Stromal cell of bone marrow (primary cell): Measurements from ENCODE around the gene CASP4.
A peak's percentile ranks its signal among the peaks of the same experiment; 100 is the strongest.
"Not testable (repeated sequence)": the region's sequence is repeated elsewhere in the genome, so short reads cannot be mapped to it uniquely, and the experiment has no call there.

Source experiments
- DNase-seq: peaks from one replicate; pipeline ENCODE4 v3.0.0-alpha.2; 2012; ENCODE audit warnings: low read depth

The CASP4 gene

DNA sequence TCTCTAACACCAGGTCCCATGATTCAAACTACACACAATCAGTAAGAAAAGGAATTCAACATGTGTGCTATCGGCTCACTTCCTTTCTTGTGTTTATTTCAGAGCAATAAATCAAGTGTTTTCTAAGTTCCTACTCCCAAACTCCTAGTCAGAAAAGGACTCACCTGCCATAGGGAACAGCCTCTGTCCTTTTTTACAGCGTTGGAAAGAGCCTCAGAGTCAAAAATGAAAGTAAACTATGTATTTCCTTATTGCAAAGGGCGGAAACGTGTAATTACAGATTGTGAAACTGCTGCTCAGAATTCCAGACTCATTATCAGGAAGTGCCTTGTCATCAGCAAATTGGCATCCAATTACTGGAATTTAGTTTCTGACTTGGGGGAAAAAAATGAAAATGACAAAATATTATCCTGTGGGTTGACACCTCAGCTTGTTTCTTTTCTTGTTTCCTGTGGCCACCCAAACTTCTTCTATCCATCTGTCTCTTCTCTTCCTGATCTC is at the start of gene CASP4:
Gene CASP4, minus strand, starts transcription at position 220 of the 501 bp plus-strand sequence. Its CDS starts 49 bp downstream, at position 171.
- peak; percentile 63 for DNase-seq

DNA sequence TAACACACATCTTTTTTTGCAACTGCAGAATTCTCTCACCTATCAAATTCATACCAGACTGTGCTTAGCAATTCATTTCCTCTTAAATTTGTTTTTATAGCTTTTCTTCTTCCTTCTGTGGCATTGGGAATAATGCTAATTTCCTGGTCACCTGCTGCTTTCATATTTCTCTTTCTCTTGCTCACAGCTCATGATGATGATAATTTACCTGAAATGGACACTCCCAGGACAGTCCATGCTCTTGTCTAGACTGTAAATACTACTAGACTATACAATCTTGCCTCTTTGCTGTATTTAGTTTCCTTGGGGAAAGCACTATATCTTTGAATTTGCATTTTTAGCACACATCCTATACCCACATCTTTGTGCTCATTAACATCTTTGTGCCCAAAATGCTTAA is 39.1 kb upstream of the CASP4 start:
- no peak for DNase-seq

DNA sequence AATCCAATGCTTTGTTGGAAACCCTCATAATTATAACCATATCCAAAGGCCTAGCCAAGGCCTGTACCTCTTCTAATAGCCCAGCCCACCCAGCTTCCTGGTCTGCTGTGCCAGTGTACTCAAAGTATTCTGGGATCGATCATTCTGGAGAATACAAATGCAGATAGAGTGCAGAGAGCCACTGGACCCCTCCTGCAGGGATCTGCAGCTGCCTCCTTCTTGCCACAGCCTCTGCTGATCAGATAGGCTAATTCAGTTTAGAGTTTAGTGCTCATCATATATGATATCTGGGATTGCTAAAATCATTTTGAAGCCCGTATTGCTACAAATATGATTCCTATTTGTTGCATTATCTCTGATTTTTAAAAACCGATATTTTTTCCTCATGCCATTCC is 37.1 kb upstream of the CASP4 start:
- DNase-seq: no peak

DNA sequence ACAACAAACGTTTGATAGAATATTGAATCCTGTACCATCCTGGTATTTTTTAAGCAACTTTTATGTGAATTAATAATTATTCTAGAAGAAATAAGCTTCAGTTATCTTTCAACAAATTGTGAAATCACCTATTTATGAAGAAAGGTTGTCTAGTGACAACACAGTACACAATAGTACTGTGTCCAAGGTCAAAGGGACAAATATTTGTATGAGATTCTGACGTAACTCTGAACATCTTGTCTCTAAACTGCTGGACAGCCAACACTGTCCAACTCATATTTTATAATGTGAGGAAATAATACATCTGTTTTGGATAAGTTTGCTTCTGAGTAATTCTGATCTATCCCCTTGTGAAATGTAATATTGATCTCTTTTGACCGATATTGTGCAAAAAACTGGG is 35.6 kb upstream of the CASP4 start:
- DNase-seq: no peak

DNA sequence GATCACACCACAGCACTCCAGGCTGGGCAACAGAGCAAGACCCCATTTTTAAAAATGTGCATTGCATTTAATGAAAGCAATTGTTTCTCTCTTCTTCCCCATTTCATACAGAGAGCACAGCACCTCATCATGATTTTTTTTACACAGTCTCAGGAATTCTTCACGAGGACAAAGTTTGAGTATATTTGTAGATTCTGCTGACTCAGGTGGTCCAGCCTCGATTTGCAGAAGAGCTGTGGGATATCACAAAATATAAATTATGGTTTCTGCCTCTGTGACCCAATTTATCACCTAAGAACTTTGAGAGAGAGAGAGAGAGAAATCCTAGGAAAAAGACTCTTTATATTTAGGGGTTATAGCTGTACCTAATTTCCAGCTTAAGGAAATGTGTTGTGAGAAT is 34.8 kb upstream of the CASP4 start:
- DNase-seq: no peak

DNA sequence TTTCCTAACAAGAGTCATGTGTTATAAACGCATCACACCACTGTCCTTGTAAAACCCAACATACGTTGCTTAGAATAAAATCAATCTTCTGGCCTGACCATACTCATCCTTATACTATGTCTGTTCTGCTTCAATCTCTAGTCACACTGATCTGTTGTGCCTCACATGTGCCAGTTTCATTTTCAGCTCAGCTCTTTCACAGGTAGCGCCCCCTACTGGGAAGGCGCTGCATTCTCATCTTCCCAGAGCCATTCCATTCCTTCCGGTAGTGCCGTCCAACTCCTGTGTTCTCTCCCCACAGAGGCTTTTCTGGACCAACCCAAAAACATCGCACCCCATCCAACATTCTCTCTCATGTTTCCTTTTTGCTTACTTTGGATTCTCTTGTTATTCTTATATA is 32.4 kb upstream of the CASP4 start:
- DNase-seq: no peak

DNA sequence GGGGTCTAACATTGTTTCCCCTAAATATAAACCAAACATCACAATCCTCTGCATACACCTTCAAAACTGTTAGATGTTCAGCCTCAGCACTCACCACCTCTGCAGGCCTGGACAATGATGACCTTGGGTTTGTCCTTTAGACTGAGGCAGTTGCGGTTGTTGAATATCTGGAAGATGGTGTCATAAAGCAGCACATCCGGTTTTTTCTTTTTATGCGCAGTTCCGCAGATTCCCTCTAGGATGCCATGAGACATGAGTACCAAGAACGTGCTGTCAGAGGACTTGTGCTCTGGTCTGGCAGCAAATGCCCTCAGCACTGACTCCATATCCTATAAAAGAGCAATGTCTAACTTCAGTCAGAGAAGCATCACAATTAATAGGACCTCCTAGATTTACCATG is 31.8 kb upstream of the CASP4 start:
- DNase-seq: no peak

DNA sequence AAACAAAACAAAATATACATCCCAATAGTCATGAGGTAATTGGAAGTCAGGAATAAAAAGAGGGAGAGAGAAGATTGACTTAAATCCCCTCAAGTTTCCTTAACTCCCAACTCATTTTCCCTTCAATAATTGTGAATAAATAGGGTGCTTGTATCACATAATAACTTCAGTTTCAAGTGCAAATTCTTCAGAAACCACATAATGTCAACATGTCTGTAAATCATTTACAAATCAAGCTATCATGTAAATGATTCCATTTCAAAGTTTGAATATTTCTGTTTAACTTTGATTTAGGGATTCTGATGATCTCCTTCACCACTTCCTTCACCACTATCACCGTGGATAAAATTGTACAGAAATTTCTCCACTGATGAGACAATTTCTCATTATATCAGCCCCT is 31.3 kb upstream of the CASP4 start:
- no peak for DNase-seq

DNA sequence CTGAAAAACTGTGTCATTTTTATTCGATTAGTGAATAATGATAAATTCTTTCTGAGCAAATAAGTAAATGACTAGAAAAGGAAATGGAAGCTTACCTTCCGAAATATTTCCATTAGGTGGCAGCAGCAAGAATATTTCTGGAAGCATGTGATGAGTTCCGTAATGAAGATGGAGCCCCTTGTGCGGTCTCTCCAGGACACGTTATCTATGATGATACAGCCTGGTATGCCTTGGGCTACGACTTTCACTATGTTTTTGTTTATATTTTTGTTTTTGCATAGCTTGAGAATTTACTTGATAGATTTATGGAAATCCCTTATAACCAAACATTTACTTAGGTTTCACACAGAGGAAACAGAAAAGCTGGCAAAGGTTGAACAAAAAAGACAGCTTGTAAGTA is 28.9 kb upstream of the CASP4 start:
- DNase-seq: peak; percentile 2

DNA sequence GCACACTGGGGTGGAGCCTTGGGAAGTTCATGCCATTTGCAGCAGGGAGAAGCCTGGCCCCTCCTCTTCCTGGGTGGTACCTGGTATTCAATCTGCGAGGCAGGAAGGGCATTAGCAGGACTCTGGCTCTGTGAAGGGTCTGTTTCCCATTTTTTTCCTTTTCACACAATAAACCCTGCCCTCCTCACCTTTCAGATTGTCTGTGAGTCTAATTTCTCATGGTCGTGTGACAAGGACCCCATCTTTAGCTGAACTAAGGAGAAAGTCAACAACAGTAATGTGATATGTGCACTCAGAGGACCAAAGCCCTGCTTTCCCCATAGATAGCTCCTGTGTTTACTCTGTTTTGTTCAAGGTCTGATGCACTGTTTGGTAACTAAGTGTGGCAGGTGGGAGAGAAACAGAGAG is 26.6 kb upstream of the CASP4 start:
- no peak for DNase-seq

DNA sequence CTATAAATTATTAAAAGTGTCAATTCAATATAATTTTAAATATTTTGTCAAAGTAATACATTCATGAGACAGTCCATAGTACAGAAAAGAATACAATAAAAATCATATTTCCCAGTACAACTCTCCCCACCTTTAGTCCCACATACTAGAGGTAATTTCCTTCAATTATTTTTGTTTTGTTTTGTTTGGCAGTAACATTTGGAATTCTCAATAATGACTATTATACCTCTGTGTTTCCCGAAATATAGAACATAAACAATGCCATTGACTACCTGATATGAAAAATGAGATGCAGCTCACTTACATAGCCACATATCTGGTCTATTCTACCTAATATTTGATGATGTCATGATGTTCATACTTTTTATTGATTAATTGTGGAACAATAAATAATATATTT is 24.4 kb upstream of the CASP4 start:
- no peak for DNase-seq

DNA sequence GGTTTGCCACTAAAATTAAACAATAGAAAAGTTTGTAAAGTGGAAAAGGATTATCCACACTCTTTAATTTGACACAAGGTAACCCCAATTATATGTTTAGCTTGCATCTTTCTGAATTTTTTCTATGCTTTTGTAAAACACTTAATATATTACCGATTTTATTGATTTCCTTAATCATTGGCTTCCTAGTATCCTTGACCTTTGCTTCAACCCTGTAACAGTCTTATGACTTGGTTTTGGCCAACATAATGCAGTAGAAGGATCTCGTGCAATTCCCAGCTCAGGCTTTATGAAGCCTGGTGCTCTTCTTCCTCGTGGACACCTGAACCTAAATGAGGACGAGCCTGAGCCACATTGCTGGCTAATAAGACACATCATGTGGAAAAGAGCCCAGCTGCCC is 23.6 kb upstream of the CASP4 start:
- DNase-seq: no peak

DNA sequence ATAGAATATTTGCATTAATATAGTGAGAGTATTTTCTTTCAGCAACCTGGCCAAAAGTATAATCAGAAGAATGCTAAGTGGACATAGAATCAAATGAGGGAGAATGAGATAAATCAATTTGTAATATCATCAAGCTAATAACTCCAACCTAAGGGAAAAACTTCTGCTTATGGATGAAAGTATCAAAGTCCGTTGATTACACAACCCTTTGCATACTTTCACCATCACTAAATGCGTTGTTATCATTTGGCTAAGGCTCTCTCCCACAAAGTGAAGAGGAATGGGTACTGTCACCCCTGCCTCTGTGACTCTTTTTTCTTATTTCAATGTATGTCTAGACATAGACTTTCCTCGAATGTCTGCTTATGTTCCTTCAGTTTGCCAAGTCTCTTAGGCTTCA is 16.4 kb upstream of the CASP4 start:
- DNase-seq: no peak

DNA sequence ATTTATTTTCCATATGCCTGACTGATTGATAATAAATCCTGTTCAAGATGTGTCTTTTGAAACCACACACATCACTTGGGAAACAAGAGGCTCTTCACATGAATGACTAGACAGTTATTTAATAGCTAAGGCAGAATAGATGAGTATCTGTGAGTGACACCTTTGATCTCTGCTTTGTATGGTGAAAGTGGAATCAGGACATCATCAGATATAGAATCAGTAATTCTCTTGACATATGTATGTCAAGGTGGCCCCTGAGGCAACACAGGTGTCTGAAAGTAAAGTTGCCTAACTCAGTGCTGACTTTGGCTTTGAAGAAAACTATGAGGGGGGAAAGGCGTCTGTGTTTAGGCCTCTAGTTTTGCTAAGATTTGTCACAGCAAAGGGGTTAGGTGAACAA is 11.5 kb upstream of the CASP4 start:
- DNase-seq: no peak

DNA sequence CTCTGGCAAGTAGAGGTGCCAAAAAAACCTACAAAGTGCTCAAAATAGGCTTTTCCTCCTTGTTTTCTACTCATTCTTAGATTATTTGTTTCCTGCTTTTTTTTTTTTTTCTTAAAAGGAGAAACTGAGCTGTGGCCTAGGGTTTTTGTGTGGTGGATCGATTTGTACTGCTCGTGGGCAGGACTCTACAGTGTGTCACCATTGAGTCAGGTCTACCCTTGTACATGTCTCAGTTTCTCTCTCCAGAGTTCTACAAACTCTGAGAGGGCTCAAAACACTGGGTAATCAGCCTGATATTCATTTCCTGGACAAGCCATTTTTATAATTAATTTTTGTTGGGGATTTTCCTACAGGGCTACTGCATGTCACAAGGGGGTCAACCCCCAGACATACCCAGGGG is 5.2 kb upstream of the CASP4 start:
- no peak for DNase-seq

DNA sequence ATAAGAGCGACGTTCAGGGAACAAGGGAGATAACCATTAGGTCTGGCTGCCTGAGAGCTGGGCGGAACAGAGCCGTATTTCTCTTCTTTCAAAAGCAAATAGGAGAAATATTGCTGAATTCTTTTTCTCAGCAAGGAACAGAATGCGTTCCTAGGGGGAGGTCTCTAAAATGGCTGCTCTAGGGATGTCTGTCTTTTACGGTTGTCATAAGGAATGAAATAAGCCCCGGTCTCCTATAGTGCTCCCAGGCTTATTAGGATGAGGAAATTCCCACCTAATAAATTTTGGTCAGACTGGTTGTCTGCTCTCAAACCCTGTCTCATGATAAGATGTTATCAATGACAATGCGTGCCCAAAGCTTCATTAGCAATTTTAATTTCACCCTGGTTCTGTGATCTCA is 4.5 kb upstream of the CASP4 start:
- not testable (repeated sequence) for DNase-seq

DNA sequence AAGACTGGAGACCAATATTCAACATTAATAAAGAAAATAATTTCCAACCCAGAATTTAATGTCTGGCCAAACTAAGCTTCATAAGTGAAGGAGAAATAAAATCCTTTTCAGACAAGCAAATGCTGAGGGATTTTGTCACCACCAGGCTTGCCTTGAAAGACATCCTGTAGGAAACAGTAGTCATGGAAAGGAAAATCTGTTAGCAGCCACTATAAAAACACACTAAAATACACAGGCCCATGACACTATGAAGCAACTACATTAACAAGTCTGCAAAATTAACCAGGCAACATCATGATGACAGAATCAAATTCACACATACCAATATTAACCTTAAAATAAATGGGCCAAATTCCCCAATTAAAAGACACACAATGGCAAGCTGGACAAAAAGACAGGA is 2.4 kb upstream of the CASP4 start:
- no peak for DNase-seq

DNA sequence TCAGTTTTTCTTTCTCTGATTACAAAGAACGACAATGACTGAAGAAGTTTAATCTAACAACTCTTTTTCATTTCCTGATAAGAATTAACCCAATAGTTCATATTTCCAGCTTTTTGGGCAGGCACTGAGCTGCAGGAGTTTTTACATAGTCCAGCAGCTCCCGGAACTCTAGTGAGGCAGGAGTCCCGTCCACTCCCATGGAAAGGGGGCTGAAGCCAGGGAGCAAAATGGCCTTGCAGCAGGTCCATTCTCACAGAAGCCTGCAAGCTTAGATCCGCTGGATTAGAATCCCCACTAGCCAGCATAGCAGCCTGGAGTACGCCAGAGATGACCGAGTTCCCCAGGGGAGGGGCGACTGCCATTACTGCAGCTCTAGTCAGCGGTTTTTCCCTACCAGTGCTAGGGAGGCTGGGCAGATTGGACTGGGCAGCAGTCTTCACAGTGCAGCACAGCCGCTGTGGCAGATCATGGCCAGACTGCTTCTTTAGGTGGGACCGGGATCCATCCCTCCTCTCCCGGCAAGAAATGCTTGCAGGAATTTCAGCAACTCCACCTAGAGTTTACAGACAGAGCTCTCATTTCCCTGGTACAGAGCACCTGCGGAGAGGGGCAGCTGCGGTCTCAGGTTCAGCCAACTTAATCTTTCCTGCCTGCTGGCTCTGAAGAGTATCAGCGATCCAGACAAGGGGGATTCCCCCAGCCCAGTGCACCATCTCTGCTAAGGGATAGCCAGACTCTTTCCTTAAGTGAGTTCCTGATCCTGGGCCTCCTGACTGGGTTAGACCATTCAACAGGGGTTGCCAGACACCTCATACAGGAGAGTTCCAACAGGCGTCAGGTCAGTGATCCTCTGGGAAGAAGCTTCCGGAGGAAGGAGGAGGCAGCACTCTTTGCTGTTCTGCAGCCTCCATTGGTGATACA is 742 bp upstream of the CASP4 start:
- peak; percentile 15 for DNase-seq

DNA sequence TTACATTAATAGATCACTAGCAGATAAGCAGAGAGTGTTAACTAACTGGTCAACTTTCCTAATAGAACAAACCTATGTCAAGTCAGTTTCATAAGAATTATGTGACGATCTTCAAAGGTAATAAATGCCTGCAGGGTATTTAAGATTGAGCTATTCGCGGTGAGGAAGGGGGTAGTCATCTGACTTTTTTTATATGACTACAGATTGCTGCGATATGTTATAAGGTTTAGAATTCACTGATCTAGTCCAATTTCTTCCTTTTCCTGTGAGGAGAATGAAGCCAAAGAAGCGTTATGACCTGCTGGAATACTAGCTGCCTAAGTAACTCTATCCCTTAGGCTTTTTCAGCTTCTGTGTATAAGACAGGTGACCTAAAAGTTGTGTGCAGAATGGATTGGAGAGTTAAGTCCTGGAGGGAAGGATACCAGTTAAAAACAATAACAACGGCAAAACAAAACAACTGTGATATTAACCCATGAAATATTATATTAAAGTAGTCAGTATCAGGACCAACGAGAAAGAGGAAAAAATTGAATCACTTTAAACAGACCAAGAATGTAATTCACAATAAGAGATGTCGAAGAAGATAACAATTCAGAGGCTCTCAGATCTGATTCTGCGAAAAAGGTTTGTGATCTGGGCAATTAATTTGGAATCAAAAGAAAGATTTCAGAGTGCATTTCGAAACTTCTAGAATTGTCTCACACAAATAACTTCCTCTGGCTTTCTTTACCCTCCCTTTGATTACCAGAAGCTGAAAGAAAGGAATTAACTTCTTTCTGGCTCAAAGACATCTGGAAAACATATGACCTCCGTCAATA is 630 bp downstream of the CASP4 start:
- no peak for DNase-seq

DNA sequence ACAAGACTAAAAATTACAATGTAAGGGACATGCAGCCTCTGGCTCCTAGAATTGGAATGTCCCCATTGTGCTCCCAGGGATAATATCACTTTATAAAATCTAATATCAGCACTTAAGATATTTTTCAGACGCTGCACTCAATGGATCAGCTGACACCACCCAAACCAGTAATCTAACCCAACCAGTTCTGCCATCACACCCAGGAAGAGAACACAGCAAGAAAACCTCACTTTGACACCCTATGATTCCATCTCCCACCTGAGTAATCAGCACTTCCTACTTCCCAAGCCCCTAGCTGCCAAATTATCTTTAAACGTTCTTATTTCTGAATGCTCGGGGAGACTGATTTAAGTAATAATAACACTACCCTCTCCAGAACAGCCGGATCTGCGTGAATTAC is 2.6 kb downstream of the CASP4 start:
- no peak for DNase-seq

DNA sequence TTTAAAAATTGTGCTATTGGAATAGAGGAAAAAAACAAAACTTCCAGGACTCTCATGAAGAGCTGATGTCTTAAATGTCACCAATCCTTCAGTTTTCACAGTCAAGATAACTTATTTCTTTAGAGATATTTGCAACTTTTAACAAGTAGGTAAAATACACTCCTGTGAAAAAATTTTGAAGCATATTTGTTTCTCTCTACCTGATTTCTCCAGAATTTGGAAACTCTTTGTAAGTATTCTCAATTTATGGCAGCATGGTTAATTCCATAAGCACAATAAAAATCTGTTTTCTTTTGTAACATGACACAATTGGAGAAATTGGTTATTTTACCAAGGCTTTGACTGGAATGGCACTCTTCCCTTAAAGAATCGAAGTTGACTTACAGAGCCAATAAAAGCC is 4.1 kb downstream of the CASP4 start:
- DNase-seq: no peak

DNA sequence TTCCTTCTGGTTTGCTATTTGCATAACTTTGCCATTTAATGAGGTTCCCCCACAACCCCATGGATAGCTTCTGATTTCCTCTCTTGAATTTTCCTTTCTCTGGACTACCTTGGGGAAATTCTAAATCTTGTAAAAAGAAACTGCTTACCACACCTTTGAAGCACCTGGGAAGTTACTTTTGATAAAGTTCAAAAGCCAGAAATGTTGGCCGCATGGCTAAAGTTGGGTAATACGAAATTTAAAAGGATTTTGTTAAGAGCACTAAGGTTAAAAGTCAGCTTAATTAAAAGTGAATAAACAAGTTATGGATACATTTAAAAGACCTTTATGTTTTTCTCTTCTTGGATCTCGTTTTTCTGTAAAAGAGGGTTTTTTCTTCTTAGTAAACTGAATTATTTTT is 5.5 kb downstream of the CASP4 start:
- DNase-seq: no peak

DNA sequence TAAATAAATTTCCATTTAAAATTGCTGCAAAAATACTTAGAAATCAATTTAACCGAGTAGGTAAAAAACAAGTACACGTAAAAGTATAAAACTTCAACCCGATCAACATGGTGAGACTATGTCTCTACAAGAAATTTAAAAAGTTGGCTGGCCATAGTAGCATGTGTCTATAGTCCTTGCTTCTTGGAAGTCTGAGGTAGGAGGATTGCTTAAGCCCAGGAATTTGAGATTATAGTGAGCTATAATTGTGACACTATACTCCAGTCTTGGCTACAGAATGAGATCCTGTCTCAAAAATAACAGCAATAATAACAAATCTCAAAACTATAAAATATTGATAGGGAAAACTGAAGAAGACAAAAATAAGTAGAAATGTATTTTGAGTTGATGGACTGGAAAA is 11.1 kb downstream of the CASP4 start:
- no peak for DNase-seq
